SIG-M5 (cell line): ENCODE measurements around the gene ARFGAP2.
"Not testable (repeated sequence)": the region's sequence is repeated elsewhere in the genome, so short reads cannot be mapped to it uniquely, and the experiment has no call there.

Experiments used
- DNase-seq: peaks from one replicate; lab custom pipeline; 2025; lab: John Stamatoyannopoulos, UW

ARFGAP2 gene

GRCh38 chr11:47148903-47149531 lies 27.7 kb downstream of the ARFGAP2 start:
- no peak for DNase-seq

GRCh38 chr11:47148270-47148669 lies 28.4 kb downstream of the ARFGAP2 start:
- no peak for DNase-seq

GRCh38 chr11:47147681-47148080 lies 29.0 kb downstream of the ARFGAP2 start:
- DNase-seq = no peak

GRCh38 chr11:47147250-47147649 lies 29.4 kb downstream of the ARFGAP2 start:
- no peak for DNase-seq

- DNase-seq = no peak
Measured at GRCh38 chr11:47144541-47144940, 32.1 kb downstream of the ARFGAP2 start.

GRCh38 chr11:47143322-47143721 lies 33.4 kb downstream of the ARFGAP2 start:
- DNase-seq = no peak

GRCh38 chr11:47139878-47140277 lies 36.8 kb downstream of the ARFGAP2 start:
- DNase-seq = no peak

- no peak for DNase-seq
Measured at GRCh38 chr11:47137476-47137875, 39.2 kb downstream of the ARFGAP2 start.

GRCh38 chr11:47136921-47137320 lies 39.8 kb downstream of the ARFGAP2 start:
- no peak for DNase-seq

- no peak for DNase-seq
Measured at GRCh38 chr11:47136327-47136726, 40.4 kb downstream of the ARFGAP2 start.

GRCh38 chr11:47132981-47133380 lies 43.7 kb downstream of the ARFGAP2 start:
- DNase-seq = no peak

GRCh38 chr11:47132490-47132889 lies 44.2 kb downstream of the ARFGAP2 start:
- no peak for DNase-seq

GRCh38 chr11:47131136-47131535 lies 45.5 kb downstream of the ARFGAP2 start:
- no peak for DNase-seq

- no peak for DNase-seq
Measured at GRCh38 chr11:47130543-47130942, 46.1 kb downstream of the ARFGAP2 start.

GRCh38 chr11:47127213-47127612 lies 49.5 kb downstream of the ARFGAP2 start:
- no peak for DNase-seq

- no peak for DNase-seq
Measured at GRCh38 chr11:47125083-47125482, 51.6 kb downstream of the ARFGAP2 start.

GRCh38 chr11:47124675-47125074 lies 52.0 kb downstream of the ARFGAP2 start:
- no peak for DNase-seq

- no peak for DNase-seq
Measured at GRCh38 chr11:47123094-47123493, 53.6 kb downstream of the ARFGAP2 start.

GRCh38 chr11:47121731-47122130 lies 54.9 kb downstream of the ARFGAP2 start:
- DNase-seq = no peak

- no peak for DNase-seq
Measured at GRCh38 chr11:47121056-47121455, 55.6 kb downstream of the ARFGAP2 start.

- not testable (repeated sequence) for DNase-seq
Measured at GRCh38 chr11:47118958-47119688, 57.6 kb downstream of the ARFGAP2 start.
